ENCODE data around the gene SYTL3.

- TF ChIP-seq CTCF (IDR thresholded peaks at IDR 0.05) (no peak), POLR2A (IDR thresholded peaks at IDR 0.05) (no peak)
These were observed 64.9 kb downstream of the SYTL3 start for GRCh38 chr6:158714706-158715105.
